Kidney (tissue), 14 donors: ENCODE data around the gene USP35. TPM values are rescaled to one million over a fixed set of nuclear protein-coding genes. Genes with fewer than 3 reads are reported as not detected.

Source experiments
- DNase-seq, 5 donors: peaks; one replicate each; pipeline ENCODE4 v3.0.0-alpha.2; 2013 to 2020
- FAIRE-seq: peaks from 2 replicates; lab custom pipeline; 2012; peaks lifted over from hg19 to GRCh38; lab: Jason Lieb, UNC
- H3K27ac ChIP-seq, 2 donors: one replicate each; pipeline ENCODE4 v1.7.0; 2013; ENCODE audit warnings: low read depth in 2 of 2, low read length in 2 of 2, inconsistent platforms in 1 of 2
- H3K27me3 ChIP-seq: one replicate; pipeline ENCODE4 v1.7.1; 2013; ENCODE audit warnings: low read length, inconsistent platforms; ENCODE audit not compliant: control insufficient read depth, insufficient read depth
- H3K36me3 ChIP-seq, 3 donors: one replicate each; pipeline versions ENCODE4 v1.7.0 to v1.7.1; 2013; ENCODE audit warnings: low read length in 3 of 3, control low read depth in 1 of 3, inconsistent platforms in 1 of 3; ENCODE audit not compliant: insufficient read depth in 3 of 3, control insufficient read depth in 2 of 3
- H3K4me1 ChIP-seq, 3 donors: one replicate each; pipeline versions ENCODE4 v1.7.0 to v1.7.1; 2013; ENCODE audit warnings: low read length in 3 of 3, inconsistent platforms in 1 of 3, low read depth in 1 of 3; ENCODE audit not compliant: control insufficient read depth in 2 of 3, insufficient read depth in 2 of 3
- H3K4me3 ChIP-seq, 3 donors: one replicate each; pipeline versions ENCODE4 v1.7.0 to v1.8.1; 2013; ENCODE audit warnings: low read length in 3 of 3, control low read depth in 1 of 3, inconsistent platforms in 1 of 3
- H3K9ac ChIP-seq, 3 donors: one replicate each; pipeline versions ENCODE4 v1.7.0 to v1.7.1; 2013; ENCODE audit warnings: low read length in 3 of 3, control low read depth in 1 of 3, inconsistent platforms in 1 of 3
- H3K9me3 ChIP-seq, 3 donors: one replicate each; pipeline versions ENCODE4 v1.7.0 to v1.7.1; 2013; ENCODE audit warnings: low read length in 3 of 3, control low read depth in 1 of 3, inconsistent platforms in 1 of 3; ENCODE audit not compliant: control insufficient read depth in 2 of 3, insufficient read depth in 1 of 3
- intact Hi-C: fragments of 100-400 bp; cut with DNase I; formaldehyde crosslinking; loops from one replicate; pipeline ENCODE4 v1.11.1; 2022
- polyA plus RNA-seq: library from polyadenylated mRNA; stranded (reverse); fragments of 350-450 nt; fragmentation: Illumina TruSeq; extraction: RNeasy Lipid Tissue Mini Kit (QIAGEN cat#74804); gene quantifications from one replicate; pipeline ENCODE4 v1.2.3, GENCODE V29; 2014; ENCODE audit warnings: low read depth, low replicate concordance; ENCODE audit not compliant: insufficient read depth
- total RNA-seq: library from RNA; stranded (reverse); fragmentation: NEBNext Ultra II Directional; extraction: Animal tissue kit (Norgen Biotek cat#: 25700); gene quantifications from one replicate; pipeline ENCODE4 v1.2.1, GENCODE V29; 2021
- TF ChIP-seq, protein P1 (sequence below): IDR thresholded peaks from 3 replicates; pipeline ENCODE4 v1.5.1; 2012; ENCODE audit warnings: mild to moderate bottlenecking, moderate library complexity, borderline replicate concordance; ENCODE audit not compliant: insufficient read depth; ENCODE audit errors: extremely low read depth
- donor health status: control.
- donor health status: control.
- donor health status: control.
- donor health status: control.
- donor health status: control.
- donor health status: DM: yes; HTN: yes; CAD: no.
- donor health status: Normal renal cell carcinoma (clear cell type).

The USP35 gene
- total and polyA plus RNA-seq, 2 donors from 2014 or later: 4.0 to 7.7 TPM

- Histone ChIP-seq H3K9ac (no peak overlapping the region), H3K4me3 (no peak overlapping the region), H3K4me1 (no peaks in the 10 kb centered on the region), H3K36me3 (peaks cover 5 to 27% (median 26%) of the 10 kb centered on the region in 3 donors), H3K9me3 (no peaks in the 10 kb centered on the region), H3K27me3 (no peaks in the 10 kb centered on the region), H3K27ac (no peak overlapping the region)
- intact Hi-C loops: loop anchor here (10.0 kb wide), 2 partner anchors 201 to 341 kb away; no protein-coding TSS in a partner anchor
- TF ChIP-seq, protein P1, sequence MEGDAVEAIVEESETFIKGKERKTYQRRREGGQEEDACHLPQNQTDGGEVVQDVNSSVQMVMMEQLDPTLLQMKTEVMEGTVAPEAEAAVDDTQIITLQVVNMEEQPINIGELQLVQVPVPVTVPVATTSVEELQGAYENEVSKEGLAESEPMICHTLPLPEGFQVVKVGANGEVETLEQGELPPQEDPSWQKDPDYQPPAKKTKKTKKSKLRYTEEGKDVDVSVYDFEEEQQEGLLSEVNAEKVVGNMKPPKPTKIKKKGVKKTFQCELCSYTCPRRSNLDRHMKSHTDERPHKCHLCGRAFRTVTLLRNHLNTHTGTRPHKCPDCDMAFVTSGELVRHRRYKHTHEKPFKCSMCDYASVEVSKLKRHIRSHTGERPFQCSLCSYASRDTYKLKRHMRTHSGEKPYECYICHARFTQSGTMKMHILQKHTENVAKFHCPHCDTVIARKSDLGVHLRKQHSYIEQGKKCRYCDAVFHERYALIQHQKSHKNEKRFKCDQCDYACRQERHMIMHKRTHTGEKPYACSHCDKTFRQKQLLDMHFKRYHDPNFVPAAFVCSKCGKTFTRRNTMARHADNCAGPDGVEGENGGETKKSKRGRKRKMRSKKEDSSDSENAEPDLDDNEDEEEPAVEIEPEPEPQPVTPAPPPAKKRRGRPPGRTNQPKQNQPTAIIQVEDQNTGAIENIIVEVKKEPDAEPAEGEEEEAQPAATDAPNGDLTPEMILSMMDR: no peak
- DNase-seq (no peak), FAIRE-seq (no peak)
These were observed 34.7 kb downstream of the USP35 start for GRCh38 chr11:78223320-78223954.

DNA sequence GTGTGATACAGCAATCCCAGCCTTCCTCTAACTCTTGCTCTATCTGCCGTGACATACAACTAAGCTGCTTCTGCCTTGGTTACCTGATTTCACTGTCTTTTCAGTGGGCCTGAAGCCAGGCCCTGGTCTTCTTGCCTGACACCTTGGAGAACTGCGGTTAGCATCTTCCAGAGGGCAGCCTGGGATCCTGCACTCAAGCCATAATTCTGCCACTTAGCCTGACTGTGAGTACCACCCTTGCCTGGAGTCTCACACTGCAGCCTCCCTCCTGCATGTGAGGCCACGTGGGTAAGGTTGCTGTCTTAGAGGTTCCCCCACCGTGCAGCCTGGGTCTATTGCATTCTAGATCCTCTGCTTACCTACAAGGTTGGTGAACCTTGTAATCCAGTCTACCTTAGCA is 35.8 kb downstream of the USP35 start:
- intact Hi-C loops: loop anchor here (10.0 kb wide), 2 partner anchors 200 to 340 kb away; no protein-coding TSS in a partner anchor

GRCh38 chr11:78224906-78225420 is 36.2 kb downstream of the USP35 start:
- DNase-seq: no peak
- Histone ChIP-seq H3K36me3 (peaks cover 5 to 27% (median 21%) of the 10 kb centered on the region in 3 donors), H3K4me1 (no peaks in the 10 kb centered on the region), H3K4me3 (no peak overlapping the region), H3K9ac (no peak overlapping the region), H3K27me3 (no peaks in the 10 kb centered on the region), H3K9me3 (no peaks in the 10 kb centered on the region), H3K27ac (no peak overlapping the region)
- intact Hi-C loops: loop anchor here (10.0 kb wide), 2 partner anchors 200 to 340 kb away; no protein-coding TSS in a partner anchor
- TF ChIP-seq, protein P1: no peak
- no peak for FAIRE-seq

More for the DNA sequence above, 35.8 kb downstream of the USP35 start:
- FAIRE-seq (no peak), DNase-seq (no peak)
- Histone ChIP-seq H3K9ac (no peak overlapping the region), H3K4me1 (no peaks in the 10 kb centered on the region), H3K9me3 (no peaks in the 10 kb centered on the region), H3K4me3 (no peak overlapping the region), H3K36me3 (peaks cover 5 to 27% (median 24%) of the 10 kb centered on the region in 3 donors), H3K27me3 (no peaks in the 10 kb centered on the region), H3K27ac (no peak overlapping the region)
- TF ChIP-seq, protein P1: no peak
